ENCODE data around the gene KCNQ1. TPM values are rescaled to one million over a fixed set of nuclear protein-coding genes. Genes with fewer than 3 reads are reported as not detected.

The KCNQ1 gene
- total RNA-seq, 1 donor from 2014 or later, result 1.6 TPM

DNA sequence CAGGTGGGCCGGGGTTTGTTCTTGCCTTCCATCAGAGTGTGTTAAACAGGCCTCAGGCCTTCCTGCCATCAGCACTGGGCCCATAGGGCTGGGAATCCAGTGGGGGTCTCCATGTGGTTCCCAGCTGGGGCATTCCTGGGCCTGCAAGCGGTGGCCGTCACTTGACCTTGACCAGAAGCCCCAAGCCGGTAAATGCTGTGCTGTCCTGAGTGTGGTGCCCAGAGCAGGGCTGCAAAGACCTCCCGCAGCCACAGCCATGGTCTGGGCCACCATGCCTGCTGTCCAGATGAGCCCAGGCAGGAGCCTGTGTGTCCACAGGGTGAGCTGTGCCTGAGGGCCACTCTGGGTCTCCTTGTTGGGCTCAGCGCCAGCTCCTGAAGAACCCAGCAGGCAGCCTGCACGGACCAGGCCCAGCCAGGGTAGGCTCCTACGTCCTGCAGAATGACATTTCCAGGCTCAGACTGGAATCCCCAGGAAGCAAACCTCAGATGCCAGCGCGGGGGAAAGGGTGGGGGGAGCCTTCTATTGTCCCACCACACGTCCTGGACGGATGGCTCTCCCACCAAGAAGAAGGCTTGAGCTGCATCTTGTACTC is 137.6 kb downstream of the KCNQ1 start:
- TF ChIP-seq, protein P1, sequence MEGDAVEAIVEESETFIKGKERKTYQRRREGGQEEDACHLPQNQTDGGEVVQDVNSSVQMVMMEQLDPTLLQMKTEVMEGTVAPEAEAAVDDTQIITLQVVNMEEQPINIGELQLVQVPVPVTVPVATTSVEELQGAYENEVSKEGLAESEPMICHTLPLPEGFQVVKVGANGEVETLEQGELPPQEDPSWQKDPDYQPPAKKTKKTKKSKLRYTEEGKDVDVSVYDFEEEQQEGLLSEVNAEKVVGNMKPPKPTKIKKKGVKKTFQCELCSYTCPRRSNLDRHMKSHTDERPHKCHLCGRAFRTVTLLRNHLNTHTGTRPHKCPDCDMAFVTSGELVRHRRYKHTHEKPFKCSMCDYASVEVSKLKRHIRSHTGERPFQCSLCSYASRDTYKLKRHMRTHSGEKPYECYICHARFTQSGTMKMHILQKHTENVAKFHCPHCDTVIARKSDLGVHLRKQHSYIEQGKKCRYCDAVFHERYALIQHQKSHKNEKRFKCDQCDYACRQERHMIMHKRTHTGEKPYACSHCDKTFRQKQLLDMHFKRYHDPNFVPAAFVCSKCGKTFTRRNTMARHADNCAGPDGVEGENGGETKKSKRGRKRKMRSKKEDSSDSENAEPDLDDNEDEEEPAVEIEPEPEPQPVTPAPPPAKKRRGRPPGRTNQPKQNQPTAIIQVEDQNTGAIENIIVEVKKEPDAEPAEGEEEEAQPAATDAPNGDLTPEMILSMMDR (IDR thresholded peaks at IDR 0.05; ENCODE audit: insufficient read depth, low read length, severe bottlenecking), result no peak
- DNase-seq (ENCODE audit: low read depth) (no peak), FAIRE-seq (no peak)
- Histone ChIP-seq H3K27me3 (ENCODE audit: control insufficient read depth, insufficient read depth, low read length) (no peaks in the 10 kb centered on the region), H3K4me3 (ENCODE audit: low read depth, low read length) (no peak overlapping the region), H3K36me3 (ENCODE audit: control insufficient read depth, insufficient read depth, low read length) (no peaks in the 10 kb centered on the region)

- H3K36me3 ChIP-seq (ENCODE audit: control insufficient read depth, insufficient read depth, low read length), result no peaks in the 10 kb centered on the region
- H3K27me3 ChIP-seq (ENCODE audit: control insufficient read depth, insufficient read depth, low read length), result no peaks in the 10 kb centered on the region
- H3K4me3 ChIP-seq (ENCODE audit: low read depth, low read length), result no peak overlapping the region
- TF ChIP-seq, protein P1 (IDR thresholded peaks at IDR 0.05; ENCODE audit: insufficient read depth, low read length, severe bottlenecking), result no peak
- DNase-seq (ENCODE audit: low read depth), result no peak
- FAIRE-seq, result no peak
Measured at GRCh38 chr11:2582946-2583604, 138.3 kb downstream of the KCNQ1 start.

DNA sequence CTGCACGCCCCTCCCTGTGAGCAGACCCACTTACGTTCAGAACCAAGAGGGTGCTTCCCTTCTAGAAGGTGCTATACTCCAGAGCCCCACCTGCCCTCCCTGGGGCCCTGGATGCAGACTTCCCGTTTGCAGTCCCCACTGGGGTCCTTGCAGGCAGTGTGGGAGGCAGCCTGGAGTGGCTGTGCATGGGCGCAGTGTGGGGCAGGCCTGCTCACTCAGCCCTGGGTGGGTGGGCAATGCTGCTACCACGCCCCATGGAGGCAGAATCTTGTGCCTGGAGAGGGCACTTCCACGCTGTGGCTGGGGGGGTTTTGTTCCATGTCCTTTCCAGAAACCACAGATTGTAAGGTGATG is 138.8 kb downstream of the KCNQ1 start:
- no peak for FAIRE-seq
- DNase-seq (ENCODE audit: low read depth), result no peak
- Histone ChIP-seq H3K36me3 (ENCODE audit: control insufficient read depth, insufficient read depth, low read length) (no peaks in the 10 kb centered on the region), H3K27me3 (ENCODE audit: control insufficient read depth, insufficient read depth, low read length) (no peaks in the 10 kb centered on the region), H3K4me3 (ENCODE audit: low read depth, low read length) (no peak overlapping the region)
- TF ChIP-seq, protein P1 (IDR thresholded peaks at IDR 0.05; ENCODE audit: insufficient read depth, low read length, severe bottlenecking), result no peak

GRCh38 chr11:2584434-2584811 is 139.6 kb downstream of the KCNQ1 start:
- Histone ChIP-seq H3K36me3 (ENCODE audit: control insufficient read depth, insufficient read depth, low read length) (no peaks in the 10 kb centered on the region), H3K27me3 (ENCODE audit: control insufficient read depth, insufficient read depth, low read length) (no peaks in the 10 kb centered on the region), H3K4me3 (ENCODE audit: low read depth, low read length) (no peak overlapping the region)
- DNase-seq (ENCODE audit: low read depth) (no peak), FAIRE-seq (peak; percentile 97)
- TF ChIP-seq, protein P1 (IDR thresholded peaks at IDR 0.05; ENCODE audit: insufficient read depth, low read length, severe bottlenecking), result no peak

DNA sequence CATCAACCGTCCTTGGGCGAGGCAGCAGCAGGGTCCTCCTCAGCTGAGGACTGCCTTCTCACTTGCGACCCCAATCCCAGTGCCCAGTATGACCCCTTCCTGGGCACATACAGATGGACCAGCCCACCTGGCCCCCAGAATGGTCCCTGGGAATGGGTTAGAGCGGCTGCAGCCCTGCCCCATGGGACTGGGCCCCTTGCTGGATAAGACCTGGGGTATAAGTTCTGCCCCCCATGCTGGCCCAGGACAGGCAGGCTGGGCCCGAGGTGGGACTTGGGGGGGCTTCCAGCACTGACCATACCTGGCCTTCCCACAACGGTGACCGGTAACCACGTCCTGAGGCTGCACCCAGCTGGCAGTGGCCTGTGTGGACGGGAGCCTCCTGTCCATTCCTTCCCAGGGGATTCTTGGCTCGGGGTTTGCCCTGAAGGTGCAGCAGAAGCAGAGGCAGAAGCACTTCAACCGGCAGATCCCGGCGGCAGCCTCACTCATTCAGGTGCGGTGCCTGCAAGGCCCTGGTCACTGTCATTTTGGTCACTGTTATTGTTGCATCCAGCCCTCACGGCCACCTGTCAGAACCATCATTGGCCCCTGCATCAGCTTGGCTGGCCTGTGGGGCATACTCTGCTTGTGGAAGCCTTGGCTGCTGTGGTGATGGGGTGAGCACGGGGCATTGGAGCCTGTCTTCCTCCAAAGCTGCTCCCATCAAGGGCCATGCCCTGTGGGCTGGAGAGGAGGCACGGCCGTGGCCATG is 140.2 kb downstream of the KCNQ1 start:
- no peak overlapping the region for H3K4me3 ChIP-seq (ENCODE audit: low read depth, low read length)
- no peak for DNase-seq (ENCODE audit: low read depth)
- no peaks in the 10 kb centered on the region for H3K27me3 ChIP-seq (ENCODE audit: control insufficient read depth, insufficient read depth, low read length)
- no peak for FAIRE-seq
- TF ChIP-seq, protein P1 (IDR thresholded peaks at IDR 0.05; ENCODE audit: insufficient read depth, low read length, severe bottlenecking), result no peak
- no peaks in the 10 kb centered on the region for H3K36me3 ChIP-seq (ENCODE audit: control insufficient read depth, insufficient read depth, low read length)

All from bronchial epithelial cell (primary cell).